Dedifferentiated amniotic fluid mesenchymal stem cell (primary cell): ENCODE measurements around the gene ADAMTS14.

Source experiments
- DNase-seq: peaks from one replicate; pipeline ENCODE4 v3.0.0-alpha.2; 2016; ENCODE audit errors: extremely low spot score

ADAMTS14 gene

GRCh38 chr10:70784016-70784415 is 111.7 kb downstream of the ADAMTS14 start:
- DNase-seq = no peak

GRCh38 chr10:70784471-70784870 is 112.2 kb downstream of the ADAMTS14 start:
- DNase-seq = no peak

GRCh38 chr10:70785190-70785589 is 112.9 kb downstream of the ADAMTS14 start, which contains the start of gene TBATA:
Gene TBATA, minus strand, starts transcription at chr10:70785377. Its CDS starts 1,998 bp downstream, at chr10:70783379.
- no peak for DNase-seq

GRCh38 chr10:70786799-70787415 is 114.6 kb downstream of the ADAMTS14 start:
- DNase-seq = no peak

- no peak for DNase-seq
Observed at GRCh38 chr10:70791386-70792039, 119.2 kb downstream of the ADAMTS14 start.

GRCh38 chr10:70795613-70796012 is 123.3 kb downstream of the ADAMTS14 start:
- DNase-seq = no peak

- DNase-seq = no peak
Observed at GRCh38 chr10:70797840-70798239, 125.5 kb downstream of the ADAMTS14 start.

- DNase-seq = no peak
Observed at GRCh38 chr10:70799124-70799523, 126.8 kb downstream of the ADAMTS14 start.

- DNase-seq = no peak
Observed at GRCh38 chr10:70801854-70802253, 129.5 kb downstream of the ADAMTS14 start.

GRCh38 chr10:70803775-70804420 is 131.6 kb downstream of the ADAMTS14 start:
- DNase-seq = no peak

GRCh38 chr10:70804421-70804808 is 132.1 kb downstream of the ADAMTS14 start:
- DNase-seq = no peak

GRCh38 chr10:70805619-70806215 is 133.4 kb downstream of the ADAMTS14 start:
- no peak for DNase-seq

GRCh38 chr10:70806841-70807240 is 134.5 kb downstream of the ADAMTS14 start:
- DNase-seq = no peak

- no peak for DNase-seq
Observed at GRCh38 chr10:70807556-70807955, 135.2 kb downstream of the ADAMTS14 start.

GRCh38 chr10:70809011-70809611 is 136.8 kb downstream of the ADAMTS14 start:
- no peak for DNase-seq

GRCh38 chr10:70809726-70810125 is 137.4 kb downstream of the ADAMTS14 start:
- DNase-seq = no peak

GRCh38 chr10:70810967-70811366 is 138.7 kb downstream of the ADAMTS14 start:
- DNase-seq = no peak

GRCh38 chr10:70811881-70812280 is 139.6 kb downstream of the ADAMTS14 start:
- no peak for DNase-seq
